HG02938 (cell line): Measurements from ENCODE around the gene NLE1.

Experiments
- ATAC-seq: cut with Tn5 transposase; IDR thresholded peaks from one replicate; pipeline ENCODE4 v1.9.1; 2021; ENCODE audit warnings: mild to moderate bottlenecking, moderate library complexity; ENCODE audit not compliant: unreplicated experiment

Gene NLE1

DNA sequence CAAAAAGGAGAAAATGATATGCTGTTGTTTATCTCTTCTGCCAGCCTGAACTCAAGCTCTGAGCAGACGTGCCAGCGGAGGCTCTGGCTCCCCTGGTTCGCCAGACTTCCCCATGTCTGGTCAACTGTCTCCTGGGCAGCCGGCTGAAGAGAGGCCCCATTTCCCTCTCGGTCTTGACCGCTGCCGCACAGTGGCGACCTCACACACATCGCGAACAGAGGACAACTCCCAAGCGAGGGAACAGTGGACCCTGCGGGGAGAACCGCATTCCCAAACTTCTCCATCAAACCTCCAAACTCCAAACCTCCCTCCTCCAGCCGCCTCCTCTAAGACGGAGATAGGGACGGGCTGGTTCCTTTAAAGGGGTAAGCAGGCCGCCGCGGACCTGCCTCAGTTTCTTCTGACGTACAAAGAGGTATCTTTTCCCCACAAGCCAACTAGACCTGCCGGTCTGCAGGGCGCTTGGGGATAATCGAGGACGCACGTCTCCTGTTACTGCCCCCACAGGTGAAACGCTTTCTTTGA is 53.7 kb downstream of the NLE1 start:
- no peak for ATAC-seq

DNA sequence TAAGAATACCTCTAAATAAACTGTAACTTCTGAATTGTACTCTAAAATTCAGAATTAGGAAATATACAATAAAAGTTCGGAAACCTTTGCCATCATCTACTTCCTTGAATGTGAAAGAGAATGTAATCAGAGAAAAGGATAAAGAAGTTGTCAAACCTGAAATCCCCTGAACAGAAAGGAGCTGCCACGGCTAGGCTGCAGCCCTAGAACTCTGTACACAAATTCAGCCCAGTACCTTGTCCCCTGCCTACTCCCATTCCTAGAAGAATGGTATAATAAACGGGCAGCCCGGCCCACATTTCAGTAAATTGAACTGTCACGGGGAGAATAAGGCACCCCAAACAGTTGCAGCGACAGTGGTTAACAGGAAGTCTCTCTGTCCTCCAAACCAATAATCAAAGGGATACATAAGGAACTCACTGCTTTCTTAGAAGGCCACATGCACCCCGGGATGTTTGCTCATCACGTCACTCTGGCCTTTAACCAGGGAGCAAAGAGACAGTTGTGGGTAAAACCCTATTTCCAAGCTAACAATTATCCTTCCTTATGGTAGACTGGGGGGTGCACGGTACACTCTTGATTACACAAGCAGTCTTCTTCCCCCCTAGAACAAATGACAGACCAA is 54.3 kb downstream of the NLE1 start:
- no peak for ATAC-seq

DNA sequence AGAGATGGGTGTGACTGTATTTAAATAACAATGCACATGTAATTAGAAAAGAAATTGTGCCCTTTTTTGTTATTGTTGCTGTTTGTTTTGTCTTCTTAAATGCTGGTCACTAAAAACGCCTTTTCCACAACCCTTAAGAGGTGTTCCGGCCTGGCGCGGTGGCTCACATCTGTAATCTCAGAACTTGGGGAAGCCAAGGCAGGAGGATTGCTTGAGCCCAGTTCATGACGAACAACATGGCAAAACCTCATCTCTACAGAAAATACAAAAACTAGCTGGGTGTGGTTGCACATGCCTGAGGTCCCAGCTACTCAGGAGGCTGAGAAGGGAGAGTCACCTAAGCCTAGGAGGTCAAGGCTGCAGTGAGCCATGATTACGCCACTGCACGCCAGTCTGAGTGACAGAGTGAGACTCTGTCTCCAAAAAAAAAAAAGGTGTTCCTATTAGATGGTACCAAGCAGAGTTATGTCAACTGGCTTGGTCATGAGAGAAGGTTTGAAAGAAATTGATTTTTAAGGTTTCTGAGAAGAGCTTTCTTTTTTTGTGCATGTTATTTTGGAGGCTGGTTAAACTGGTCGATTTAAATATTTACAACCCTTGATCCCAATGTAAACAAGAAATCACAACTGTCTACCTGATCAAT is 55.1 kb downstream of the NLE1 start:
- ATAC-seq, result no peak

DNA sequence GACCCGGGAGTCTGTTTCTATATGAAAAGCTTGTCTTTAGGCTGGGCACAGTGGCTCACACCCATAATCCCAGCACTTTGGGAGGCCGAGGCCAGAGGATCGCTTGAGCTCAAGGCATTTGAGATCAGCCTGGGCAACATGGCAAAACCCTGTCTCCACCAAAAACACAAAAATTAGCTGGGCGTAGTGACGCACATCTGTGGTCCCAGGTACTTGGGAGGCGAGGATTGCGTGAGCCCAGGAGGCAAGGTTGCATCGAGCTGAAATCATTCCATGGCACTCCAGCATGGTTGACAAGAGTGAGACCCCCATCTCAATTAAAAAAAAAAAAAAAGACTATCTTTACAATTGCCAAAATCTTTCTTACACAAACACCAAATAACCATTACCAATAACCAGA is 55.9 kb downstream of the NLE1 start:
- no peak for ATAC-seq

DNA sequence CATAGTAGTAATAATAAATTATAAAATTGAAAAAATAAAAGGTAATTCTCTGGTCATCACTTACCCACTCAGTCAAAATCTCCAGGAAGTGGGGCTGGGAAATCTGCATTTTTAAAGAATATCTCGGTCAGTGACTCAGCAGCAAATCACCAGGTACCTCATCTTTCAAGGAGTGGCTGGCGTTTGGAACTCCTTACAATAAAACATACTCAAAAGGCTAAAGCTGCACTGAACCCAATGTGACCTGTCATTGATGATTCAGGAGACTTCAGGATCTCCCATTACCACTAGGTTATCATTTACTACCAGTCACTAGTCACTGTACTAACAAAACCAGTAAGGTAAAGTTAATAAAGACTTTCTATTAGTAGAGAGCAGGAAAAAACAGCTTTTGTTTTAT is 57.1 kb downstream of the NLE1 start:
- no peak for ATAC-seq

DNA sequence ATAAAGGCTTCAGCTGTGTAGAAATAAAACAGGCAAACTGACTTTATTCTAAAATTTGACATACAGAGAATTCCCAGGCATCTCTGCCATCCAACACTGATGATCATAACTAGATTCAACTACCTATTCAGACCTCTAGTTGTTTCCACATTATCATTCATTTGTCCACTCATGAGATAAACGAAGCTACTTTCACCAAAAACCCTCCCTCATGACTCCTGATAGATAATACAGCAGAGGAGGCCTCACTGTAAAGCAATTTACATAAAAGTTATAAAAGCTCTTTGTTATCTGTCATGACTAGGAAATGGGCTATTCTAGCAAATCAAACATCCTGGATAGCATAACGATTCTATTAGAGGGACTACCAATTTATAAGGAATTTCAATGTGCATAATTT is 59.0 kb downstream of the NLE1 start:
- ATAC-seq, result no peak

DNA sequence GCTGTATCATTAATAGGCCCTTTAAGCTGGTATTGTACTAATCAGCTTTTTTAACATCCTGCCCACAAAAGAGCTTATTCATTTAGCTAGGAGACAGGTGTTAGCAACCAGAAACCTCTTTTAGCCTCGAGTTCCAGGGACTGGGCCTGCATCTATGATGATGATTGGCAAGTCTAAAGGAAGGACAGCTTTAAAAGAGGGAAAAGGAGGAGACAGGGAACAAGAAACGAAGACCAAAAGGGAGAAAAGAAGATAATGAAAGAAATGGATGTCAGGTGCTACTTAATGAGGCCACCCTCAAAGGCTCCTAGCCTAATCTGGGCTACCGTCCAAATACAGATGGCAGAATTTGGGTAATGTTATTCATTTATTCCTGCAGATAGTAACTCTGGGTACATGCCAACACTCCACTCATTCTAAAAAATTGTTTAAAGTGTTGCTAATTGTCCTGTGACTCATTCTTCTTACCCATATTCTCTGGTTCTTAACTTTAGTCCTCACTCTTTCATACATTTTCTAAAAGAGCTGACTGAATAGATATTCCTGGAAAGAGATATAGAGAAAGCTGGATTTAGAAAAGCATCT is 59.9 kb downstream of the NLE1 start:
- ATAC-seq, result no peak

DNA sequence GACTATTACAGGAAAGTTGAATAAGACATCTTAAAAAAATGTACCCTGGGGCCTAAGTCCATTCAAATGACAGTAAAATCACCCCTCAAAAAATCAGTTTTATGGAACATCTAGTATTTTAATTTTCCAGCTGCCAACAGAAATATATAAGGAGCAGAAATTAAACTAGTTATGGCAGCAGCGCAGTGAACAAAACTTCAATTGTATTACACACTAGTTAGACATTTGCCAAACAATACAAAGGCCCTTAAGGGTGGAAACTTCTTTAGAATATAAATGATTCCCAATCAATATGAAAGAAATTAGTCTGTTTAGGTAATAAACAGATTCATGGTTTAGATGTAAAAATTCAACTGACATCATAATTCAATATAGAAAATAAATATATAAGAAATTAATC is 60.5 kb downstream of the NLE1 start:
- ATAC-seq, result no peak

DNA sequence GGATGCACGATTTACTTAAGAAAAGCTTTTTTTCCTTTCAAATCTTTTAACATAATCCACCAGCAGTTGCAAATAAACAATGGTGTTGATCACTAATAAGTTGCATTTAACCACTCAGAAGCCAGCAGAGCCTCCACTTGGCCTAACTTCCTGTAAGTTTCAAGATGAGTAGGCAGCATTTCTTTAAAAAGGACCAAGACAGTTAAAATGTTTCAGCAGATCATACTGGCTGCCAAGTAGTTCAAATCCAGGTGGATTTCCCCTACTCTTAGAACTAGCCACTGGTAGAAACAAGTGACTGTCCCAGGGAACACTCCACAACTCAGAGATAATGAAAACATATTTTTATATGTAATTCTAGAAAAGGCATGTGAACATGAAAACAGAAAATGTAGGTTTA is 61.6 kb downstream of the NLE1 start:
- ATAC-seq, result peak; percentile 67

DNA sequence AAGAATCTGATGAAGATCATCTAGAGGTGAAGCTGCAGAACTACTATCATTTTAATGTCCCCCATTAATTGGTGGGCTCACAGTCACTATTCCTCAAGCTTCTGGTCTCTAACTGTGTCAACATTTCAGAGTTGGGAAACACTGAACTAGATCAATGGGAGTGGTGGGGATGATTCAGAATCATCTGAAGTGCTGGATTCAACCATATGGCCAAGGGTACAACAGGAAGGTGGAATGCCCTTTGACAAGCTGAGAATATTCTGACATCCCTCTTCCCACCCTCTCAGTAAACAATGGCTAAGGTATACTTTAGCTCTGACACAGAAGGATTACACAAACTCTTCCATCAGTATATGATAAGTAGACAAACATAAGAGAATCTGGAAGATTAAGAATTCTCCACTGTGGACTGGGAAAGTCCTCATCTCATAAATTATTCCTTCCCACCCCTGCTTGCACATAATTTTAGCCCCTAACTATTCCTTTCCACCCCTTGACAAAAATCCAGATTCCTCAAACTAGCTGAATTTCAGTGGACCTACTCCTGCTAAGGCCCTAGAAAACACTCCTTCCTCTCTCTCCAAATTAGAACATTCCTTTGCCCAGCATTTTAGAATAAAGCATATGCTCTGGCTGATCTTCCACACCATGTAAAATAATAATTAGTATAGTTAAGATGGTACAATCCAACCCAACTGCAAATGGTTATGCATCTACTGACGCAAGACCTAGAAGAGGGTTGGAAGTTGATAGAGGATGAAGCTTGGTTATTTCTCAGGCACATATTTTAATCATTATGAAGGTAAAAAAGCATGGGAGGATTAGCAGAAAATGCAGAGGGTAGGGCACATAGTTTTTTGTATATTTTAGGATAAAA is 62.3 kb downstream of the NLE1 start:
- no peak for ATAC-seq
